ENCODE data around the gene KAT2A.

GRCh38 chr17:42135151-42135550, 14.0 kb upstream of the KAT2A start:
- TF ChIP-seq POLR2AphosphoS5 (IDR thresholded peaks at IDR 0.05; ENCODE audit: borderline replicate concordance, low read depth, low read length) (no peak), EZH2 (IDR thresholded peaks at IDR 0.05) (no peak), FOXP2 (optimal IDR thresholded peaks at IDR 0.05; ENCODE audit: control extremely low read depth, extremely low read length, insufficient read depth) (no peak)

All from SK-N-MC (cell line).